LNCaP clone FGC (cell line): ENCODE results near the gene BICC1.

Experiments used
- DNase-seq: peaks from one replicate; pipeline ENCODE4 v3.0.0-alpha.2; 2011; ENCODE audit warnings: low read depth
- H3K4me3 ChIP-seq: 2 replicates; pipeline ENCODE4 v1.5.1; 2011; ENCODE audit warnings: mild to moderate bottlenecking, low read depth, low read length, control low read depth
- CTCF ChIP-seq: IDR thresholded peaks from 2 replicates; pipeline ENCODE4 v1.5.1; 2012; ENCODE audit warnings: mild to moderate bottlenecking; ENCODE audit not compliant: control insufficient read depth, insufficient read depth; ENCODE audit errors: extremely low read depth

Gene BICC1

DNA sequence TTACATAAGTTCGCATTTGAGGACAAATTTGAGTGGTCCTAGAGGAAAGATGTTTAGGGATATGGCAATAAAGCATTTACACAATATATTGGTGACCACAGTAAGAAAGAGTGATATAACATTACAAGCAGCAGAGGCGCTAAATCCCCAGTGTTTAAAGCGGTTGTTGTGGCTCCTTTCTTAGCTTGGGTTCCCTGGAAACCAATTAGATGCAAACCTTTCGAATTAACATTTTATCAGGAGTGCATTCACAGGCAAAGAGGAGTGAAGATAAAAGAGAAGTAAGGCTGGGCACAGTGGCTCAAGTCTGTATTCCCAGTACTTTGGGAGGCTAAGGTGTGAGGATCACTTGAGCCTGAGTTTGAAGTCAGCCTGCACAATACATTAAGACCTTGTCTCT is 331.1 kb downstream of the BICC1 start:
- no peak for DNase-seq
- H3K4me3 ChIP-seq, result no peak overlapping the region
- TF ChIP-seq CTCF, result no peak

DNA sequence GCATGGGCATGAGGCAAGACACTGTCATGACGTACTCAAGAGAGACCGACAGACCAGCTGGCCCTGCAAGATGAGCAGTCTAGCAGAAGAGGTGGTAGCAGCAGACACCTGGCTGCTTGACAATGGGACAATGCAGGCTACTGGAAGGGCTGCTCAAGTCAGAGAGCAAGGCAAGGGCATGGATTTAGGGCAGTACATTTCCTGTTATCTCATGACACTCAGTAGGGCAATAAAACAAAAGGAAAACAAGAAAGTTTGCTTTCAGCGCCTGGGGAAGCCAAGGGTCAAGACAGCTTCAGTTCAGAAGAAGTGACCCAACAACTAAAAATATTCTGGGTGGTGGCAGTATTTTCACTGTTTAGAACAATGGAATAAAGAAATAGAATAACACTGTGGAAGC is 332.0 kb downstream of the BICC1 start:
- no peak for DNase-seq
- H3K4me3 ChIP-seq, result no peak overlapping the region
- TF ChIP-seq CTCF, result no peak

DNA sequence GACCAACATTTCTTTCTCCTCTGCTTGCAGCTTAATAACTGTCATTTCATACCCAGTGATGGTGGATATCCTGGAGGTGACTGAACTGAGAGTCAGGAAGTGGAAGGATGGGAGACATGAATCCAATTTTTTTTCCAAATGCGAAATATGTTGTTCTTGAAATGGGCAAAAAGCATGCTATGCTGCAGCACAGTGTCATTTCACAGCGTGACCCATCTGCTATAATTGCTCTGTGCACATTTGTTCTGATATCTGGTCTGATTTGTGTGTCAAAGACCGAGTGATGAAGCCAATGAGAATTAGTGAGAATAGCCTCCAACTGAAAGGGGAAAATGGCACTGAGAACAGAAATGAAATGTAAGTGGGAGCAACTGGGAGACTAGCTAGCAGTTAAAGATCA is 334.2 kb downstream of the BICC1 start:
- DNase-seq, result no peak
- H3K4me3 ChIP-seq, result no peak overlapping the region
- TF ChIP-seq CTCF, result no peak

DNA sequence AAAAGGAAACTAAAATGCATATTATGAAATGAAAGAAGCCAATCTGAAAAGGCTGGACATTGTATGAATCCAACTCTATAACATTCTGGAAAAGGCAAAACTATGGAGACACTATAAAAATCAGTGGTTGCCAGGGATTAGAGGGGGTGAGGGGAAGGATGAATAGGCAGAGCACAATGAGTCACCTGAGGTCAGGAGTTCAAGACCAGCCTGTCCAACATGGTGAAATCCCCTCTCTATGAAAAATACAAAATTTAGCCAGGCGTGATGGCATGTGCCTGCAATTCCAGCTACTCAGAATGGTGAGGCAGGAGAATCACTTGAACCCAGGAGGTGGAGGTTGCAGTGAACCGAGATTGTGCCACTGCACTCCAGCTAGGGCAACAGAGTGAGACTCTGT is 338.9 kb downstream of the BICC1 start:
- no peak for TF ChIP-seq CTCF
- no peak overlapping the region for H3K4me3 ChIP-seq
- no peak for DNase-seq

GRCh38 chr10:58853668-58854067 is 341.0 kb downstream of the BICC1 start:
- no peak for DNase-seq
- no peak overlapping the region for H3K4me3 ChIP-seq
- TF ChIP-seq CTCF, result no peak

DNA sequence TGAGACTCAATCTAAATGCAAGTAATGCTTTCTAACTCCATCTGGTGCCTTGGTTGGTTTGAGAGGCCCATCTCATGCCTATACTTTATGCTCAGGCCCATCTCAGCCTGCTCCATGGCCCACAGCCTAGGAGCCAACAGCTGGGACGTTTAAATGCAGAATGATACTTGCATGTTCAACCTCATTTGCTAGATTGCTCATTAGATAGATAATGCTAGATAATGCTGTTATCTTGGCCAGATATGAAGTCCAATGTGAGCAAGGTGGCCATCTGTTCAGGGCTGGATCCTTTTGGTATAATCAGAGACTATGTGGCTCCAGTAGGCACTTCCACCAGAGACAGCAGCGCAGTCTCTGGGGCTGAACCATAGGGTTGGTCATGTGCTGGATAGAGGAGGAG is 342.1 kb downstream of the BICC1 start:
- no peak for DNase-seq
- TF ChIP-seq CTCF, result no peak

DNA sequence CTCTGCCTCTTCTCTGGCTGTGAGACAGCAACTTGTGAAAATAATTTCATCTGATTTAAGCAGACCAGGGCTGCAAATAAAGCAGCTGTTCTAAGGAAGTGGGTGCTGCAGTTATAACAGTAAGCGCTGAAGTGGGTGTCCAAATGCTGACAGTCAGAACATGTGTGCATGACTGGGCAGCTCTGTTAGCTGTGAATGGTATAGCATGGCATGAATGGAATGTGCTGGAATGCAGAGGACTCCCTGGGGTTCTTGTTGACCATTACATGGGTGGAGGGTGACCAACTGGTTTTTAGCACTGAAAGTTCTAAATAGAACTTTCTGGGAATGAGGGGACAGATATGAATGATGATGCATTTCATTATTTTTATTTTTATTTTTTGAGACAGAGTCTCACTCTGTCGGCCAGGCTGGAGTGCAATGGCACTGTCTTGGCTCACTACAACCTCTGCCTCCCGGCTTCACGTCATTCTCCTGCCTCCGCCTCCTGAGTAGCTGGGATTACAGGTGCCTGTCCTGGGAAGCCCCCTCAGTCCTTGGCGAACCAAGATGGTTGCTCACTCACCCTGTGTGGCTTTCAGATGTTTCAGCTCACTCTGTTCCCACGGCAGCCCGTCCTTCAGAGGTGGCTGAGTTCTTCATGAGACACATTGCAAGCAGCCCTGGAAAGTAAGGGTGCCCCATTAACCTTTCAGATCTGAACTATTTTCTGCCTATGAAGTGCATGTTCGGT is 344.0 kb downstream of the BICC1 start:
- no peak for DNase-seq
- H3K4me3 ChIP-seq, result no peak overlapping the region
- no peak for TF ChIP-seq CTCF

More for the DNA sequence above, 342.1 kb downstream of the BICC1 start:
- no peak overlapping the region for H3K4me3 ChIP-seq
